GM19238 (cell line): ENCODE measurements around the gene OSBPL2.

Experiments used
- DNase-seq: peaks from one replicate; pipeline ENCODE4 v3.0.0; 2011; ENCODE audit warnings: low spot score; ENCODE audit not compliant: insufficient read length

Gene OSBPL2

DNA sequence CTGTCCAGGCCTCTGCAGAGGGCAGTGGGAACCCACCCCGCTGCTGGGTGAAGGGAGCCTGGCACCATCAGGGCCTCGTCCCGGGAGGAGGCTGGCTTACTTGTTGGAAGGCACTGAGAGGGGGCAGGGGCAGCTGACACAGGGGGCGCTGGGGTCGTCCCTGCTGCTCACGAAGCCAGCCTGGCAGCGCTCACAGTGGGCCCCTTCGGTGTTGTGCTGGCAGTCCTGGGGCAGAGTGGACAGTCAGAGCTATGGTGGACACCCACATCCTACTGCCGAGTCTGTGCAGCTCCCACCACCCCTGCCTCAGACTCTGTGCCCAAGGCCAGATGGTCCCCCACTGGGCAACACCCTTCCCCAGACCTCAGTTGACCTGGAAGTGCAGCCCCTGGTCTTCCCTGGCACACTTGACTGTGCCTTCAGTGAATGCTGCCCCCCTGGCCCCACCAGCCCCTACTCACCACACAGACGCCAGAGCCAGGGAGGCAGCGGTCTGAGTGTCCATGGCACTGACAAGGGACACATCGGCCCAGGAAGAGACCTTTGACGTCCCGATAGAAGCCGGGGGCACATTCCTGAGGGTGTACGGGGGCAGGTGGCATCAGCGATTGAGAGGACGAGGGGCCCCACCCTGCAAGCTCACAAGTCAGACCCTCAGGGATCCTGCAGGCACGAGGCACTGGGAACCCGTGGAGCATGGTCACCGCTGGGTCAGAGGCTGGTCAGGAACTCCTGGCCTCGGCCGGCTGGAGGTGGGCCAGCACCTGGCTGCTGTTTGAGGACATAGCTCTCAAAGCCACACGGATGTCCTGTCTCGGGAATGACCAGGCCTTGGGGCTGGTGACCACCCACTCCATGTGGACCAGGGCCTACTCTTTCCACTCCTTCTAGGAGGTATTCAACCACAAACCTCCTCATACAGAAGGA lies 85.9 kb downstream of the OSBPL2 start:
- DNase-seq = no peak

DNA sequence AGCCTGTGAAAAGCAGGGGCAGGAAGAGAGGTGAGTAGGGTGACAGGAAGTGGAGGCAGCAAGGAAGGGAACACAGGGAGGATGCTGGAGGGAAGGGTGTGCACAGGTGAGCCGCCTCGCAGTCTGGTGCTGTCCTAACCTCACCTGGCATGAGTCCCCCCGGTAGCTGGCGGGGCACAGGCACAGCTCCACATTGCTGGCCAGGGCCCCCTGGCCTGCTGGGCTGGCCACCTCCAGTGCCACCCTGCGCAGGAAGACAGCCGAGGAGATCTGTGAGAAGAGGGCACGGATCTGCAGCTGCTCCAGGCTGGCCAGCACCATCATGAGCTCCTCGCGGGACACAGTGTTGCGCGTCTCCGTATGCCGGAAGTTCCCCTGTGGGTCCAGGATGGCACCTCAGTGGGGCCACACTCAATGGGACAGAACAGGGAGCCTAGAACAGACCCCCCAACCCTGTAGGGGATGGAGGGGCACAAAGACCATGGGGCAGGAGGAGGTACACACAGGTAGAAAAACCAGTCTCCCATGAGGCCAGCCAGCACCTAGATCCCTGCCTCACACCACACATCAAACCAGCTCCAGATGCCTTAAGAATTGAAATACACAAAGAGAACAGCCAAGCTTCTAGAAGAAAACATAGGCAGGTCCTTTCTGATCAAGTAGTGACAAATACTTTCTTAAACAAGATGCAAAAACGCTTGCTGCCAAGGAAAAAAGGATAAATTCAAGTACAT lies 87.0 kb downstream of the OSBPL2 start:
- DNase-seq = no peak

DNA sequence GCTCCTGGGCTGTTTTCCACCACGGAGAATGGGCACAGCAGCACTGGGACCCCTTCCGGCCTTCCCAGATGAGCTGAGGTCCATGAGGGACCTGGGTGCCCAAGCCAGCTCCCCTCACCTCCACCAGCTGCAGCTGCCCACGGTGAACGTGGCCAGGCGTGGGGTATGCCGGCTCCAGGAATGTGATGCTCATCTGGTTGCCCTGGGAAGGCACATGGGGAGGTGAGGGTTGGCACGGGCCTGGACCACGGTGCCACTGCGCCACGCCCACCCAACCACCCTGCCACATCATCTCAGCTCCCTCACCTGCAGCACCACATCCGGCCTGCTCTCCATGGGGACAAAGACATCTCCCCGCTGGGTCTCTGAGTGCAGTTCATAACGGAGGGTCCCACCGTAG lies 88.2 kb downstream of the OSBPL2 start:
- DNase-seq = no peak

DNA sequence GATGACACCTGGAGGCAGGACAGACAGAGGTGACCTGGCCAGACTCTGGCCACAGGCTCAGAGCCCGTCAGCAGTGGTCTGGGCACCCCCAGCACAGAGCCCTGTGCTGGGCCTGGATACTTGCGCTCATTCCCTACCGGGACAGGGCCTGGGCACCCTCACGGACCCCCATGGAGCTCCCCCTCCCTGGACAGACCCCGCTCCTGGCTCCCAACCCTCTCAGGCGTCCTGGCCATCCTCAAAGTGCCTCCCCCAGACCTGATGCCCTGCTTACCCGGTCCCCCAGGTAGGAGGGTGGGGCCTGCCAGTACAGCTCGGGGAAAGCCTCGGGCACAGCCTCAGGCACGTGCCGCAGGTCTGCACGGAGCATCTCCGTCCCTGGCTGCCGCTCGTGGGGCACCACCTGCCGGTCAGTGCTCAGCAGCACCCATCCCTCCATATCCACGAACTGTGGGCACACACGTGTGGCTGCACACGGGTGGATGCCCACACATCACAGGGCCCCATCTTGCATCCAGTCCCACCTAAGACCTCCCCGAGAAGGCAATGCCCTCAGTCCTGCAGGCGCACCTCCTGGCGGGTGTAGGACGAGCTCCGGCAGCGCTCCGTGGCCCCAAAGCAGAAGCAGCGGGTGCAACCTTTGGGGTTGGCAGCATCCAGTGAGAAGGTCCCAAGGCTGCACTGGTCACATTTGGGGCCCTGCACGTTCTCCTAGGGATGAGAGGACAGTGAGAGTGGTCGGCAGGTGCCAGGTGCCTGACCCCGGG lies 88.8 kb downstream of the OSBPL2 start:
- DNase-seq = no peak

DNA sequence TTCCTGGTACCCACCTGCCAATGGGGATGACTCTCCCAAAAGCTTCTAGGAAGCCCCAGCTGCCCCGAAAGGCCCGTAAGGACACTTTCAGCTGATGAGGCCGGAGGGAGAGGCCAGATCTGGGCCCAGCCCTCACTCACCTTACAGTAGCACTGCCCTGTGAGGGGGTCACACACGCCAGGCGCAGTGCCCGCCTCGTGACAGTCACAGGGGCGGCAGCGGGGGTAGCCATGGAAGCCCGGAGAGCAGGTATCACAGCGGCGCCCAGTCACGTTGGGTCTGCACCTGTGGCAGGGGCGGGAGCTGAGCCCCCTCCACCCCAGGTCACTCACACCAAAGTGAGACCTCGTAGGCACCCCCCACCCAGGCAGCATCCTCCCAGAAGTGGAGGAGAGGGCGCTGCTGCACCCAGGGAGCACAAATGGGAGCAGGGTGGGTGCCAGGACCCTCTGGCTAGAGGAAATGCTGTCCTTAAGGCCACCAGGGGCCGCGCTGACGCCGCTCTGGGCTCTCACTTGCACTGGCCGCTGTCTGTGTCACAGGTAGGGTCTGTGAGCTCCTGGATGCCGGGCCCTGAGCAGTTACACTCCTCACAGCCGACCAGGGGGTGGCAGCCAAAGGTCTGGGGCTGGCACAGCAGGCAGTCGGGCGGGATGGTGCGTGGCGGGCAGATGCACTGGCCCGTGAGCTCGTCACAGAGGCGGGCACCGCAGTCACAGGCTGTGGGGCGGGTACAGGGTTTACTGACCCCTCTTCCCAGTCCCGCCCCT lies 89.6 kb downstream of the OSBPL2 start:
- no peak for DNase-seq

DNA sequence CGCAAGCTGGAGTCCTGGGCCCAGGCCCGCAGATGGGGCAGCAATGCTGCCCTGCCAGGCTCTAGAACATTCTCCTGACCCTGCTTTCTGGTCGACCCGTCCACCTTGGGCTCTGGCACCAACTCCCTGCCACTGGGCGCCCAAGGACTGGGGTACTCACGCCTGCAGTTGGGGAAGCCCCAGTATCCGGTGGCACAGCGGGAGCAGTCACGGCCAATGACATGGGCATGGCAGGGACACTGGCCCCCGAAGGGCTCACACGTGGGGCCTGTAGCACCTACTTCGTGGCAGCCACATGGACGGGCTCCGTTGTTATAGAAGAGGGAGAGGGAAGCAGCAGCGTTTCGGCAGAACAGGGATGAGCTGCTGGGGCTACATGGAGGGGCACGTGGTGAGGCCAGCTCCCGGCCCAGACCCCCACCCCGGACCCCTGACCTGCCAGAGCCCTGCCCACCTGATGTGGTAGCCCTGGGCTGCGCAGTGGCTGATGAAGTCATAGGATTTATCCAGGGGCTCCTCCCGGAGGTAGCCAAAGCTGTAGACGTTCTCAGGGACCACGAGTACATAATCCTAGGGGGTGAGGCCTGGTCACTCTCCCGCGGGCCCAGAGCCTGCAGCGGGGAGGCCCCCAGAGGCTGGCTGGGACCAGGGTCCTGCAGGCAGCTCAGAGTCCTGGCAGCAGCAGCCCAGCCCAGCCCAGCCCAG lies 90.5 kb downstream of the OSBPL2 start:
- no peak for DNase-seq

DNA sequence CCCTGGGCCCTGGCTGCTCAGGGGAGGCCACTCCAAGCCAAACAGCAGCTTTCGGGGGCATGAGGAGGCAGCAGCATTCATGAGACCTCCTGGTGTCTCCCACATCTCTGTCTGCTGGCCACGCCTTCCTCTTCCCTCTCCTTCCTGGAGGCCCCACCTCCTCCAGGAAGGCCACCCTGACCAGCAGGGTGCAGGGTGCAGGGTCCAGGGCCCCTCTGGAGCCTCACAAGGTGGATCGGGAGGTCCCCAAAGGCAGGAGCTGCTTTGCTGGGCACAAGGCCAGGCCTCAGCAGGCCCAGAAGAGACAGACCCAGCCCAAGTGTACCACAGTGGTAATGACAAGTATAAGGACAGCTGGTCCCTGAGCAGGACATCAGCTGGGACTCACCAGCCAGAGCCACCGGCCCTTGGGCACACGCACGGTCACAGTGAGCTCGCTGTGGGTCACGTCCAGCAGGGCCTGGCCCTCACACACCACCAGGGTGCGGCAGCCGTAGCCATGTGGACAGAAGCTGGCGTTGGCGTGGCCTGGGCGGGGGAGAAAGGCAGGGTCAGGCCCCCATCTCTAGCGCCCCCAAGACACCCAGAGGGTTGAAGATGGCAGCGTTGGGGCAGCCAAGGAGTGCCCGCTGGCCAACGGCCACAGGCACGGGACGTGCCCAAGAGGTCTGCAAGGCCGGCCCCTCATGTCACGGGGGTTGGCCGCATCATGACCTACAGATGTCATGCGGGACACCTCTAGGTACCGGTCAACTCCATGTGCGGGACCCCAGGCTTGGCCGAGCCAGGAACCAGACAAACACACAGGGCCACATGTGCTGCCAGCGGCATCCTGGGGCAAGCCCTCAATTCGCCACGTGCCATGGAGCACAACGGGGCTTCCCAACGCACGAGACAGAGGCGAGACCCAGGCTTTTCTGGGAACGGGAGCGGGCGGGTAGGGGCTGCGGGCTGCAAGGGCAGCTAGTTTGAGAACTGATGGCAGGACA lies 91.4 kb downstream of the OSBPL2 start:
- DNase-seq = no peak

DNA sequence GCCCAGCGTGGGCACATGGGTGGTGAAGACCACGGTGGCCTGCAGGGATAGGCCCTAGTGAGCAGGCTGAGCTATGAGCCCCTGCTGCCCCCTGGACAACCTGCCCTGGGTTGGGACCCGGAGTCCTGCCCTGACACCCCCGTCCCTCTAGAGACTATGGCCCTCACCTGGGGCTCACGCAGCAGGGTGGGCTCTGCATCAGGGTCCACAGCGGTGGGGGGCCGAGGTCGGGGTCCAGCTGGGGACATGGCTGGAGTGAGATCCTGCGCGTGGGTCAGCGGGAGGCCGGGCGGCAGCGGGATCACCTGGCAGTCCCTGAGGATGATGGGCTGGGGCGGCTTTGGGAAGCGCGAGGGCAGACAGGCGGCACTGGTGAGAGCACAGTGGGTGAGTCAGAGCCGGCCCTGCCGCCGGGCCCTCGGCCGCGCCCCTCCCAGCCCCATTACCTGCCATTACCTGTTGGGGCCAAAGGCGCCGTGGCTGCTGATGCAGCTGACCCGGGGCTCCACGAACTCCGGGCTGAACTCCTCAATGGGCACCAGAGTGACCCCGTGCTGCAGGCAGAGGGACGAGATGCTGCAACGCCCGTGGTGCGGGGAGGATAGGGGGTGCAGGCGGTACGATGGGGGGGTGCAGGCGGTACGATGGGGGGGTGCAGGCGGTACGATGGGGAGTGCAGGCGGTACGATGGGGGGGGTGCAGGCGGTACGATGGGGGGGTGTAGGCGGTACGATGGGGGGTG lies 92.4 kb downstream of the OSBPL2 start:
- DNase-seq = no peak

DNA sequence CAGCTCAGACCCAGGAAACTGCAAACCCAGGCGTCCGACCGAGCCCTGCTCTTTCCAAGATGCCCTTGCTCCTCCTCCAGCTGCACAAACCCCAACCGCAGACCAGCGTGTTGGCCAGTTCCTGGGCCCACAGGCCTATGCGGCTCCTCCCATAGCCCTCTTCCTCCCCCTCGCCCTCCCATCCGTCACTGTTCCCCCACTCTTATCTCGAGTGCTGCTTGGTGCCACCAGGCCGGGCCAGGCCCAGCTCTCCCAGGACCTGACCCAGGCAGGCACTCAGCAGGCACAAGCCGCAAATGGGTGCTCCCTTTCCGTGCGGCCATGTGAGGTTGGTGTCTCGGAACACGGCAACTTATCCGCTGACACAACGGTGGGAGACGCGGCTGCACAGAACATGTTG lies 93.0 kb downstream of the OSBPL2 start:
- no peak for DNase-seq

DNA sequence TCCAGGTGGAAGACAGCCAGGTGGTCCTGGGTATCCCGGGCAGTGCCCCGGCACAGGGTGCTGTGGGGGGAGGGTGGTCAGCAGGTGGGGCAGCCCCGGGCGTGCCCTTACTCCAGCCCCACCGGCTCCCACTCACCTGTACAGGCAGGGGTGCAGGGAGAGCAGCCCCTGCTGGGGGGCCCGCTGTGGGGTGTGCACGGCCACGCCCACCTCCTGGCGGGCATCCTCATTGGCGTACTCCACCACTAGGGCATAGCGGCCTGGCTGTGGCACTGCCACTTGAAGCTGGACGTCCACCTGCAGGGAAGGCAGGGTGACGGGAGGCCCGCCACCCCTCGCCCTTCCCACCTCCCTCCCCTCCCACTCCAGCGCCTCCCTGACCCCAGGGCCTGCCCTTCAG lies 94.1 kb downstream of the OSBPL2 start:
- no peak for DNase-seq

DNA sequence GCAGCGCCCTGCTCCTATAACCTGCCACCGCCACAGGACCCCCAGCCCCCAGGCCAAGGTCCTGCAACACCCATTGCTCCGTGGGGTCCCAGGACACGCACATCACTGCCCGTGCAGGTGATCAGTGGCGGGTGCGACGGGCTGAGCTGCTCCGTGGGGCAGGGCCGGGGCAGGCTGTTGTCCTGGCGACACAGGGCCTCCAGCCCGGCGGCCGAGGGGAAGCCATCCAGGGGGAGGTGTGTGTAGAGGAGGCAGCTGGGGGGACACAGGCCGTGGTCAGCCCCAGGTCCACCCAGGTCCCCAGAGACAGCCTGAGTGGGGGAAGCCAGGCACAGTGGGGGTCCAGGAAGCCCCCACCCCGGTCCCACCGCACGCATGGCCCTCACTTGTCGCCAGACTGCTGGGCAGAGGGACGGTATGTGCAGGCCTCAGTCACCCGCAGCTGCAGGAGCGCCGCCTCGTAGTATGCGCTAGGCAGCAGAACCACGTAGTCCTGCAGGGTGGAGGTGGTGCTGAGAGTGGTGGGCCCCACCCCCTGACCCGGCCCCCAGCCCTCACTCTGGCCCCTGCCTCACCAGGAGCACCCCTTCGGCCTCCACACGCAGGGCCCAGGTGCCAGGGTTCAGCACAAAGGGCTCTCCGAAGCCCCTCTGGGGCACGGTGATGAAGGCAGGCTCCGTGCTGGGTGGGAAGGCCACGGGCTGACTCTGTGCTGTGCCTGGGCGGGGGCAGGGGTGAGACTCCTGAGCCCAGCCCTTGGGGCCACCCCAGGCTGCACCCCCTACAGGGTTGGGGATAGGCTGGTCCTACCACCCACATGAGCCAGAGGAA lies 94.9 kb downstream of the OSBPL2 start:
- DNase-seq = no peak

DNA sequence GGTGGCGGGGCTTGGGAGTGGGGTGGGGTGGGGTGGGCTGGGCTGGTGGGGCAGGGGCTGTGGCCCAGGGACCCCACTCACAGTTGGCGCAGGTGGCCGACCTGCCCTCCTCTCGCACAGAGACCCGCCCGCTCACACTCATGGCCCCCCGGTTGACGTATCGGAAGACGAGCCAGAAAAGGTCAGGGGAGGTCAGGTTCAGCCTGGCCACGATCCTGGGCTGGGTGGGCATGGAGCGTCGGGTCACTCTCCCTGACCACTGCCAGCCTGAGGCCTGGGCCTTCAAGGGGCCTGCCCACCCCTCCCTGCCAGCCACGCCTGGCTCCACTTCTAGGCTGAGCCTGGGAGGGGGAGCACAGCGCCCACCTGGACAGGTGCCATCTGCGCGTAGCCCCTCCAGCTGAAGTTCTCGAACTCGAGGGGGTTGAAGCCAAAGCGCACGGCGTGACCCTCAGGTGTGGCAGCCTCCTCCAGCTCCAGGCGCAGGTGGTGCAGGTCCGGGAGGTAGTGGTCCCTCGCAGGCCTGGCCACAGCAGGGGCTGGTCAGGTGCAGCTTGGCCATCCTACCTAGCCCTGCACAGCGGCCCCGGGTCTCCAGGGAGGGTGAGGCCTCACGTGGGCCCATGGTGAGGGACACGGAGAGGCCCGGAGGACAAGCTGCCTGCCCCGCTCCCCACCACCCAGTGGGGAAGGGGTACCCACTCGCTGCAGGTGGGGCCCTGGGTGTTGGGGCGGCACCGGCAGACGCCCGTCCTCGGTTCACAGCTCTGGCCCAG lies 95.7 kb downstream of the OSBPL2 start:
- no peak for DNase-seq

DNA sequence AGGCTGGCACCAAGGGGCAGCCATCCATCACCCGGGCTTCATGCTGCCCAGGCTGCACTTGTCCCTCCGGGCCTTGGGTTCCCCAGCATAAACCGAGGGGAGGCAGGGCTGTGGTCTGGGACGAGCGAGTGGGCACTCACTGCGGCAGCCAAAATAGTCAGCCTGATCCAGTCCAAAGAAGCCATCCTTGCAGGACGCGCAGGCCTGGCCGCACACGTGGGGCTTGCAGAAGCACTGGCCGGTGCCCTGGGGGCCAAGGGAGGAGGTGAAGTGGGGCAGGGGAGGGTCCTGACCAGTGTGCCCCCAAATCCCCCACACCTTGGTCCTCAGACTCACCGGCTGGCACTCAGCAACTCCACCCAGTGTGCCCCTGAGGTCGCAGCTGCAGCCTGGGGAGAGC lies 96.6 kb downstream of the OSBPL2 start:
- no peak for DNase-seq

DNA sequence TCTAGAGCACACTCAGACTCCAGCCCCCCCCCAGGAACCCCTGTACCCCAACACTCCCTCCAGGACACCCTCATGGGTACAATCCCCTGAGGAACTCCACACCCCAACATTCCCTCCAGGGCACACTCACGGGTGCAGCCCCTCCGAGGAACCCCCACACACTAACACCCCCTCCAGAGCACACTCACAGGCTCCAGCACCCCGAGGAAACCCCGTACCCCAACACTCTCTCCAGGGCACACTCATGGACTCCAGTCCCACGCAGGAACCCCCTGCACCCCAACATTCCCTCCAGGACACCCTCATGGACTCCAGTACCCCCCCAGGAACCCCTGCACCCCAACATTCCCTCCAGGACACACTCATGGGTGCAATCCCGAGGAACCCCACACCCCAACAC lies 97.2 kb downstream of the OSBPL2 start:
- DNase-seq = no peak

DNA sequence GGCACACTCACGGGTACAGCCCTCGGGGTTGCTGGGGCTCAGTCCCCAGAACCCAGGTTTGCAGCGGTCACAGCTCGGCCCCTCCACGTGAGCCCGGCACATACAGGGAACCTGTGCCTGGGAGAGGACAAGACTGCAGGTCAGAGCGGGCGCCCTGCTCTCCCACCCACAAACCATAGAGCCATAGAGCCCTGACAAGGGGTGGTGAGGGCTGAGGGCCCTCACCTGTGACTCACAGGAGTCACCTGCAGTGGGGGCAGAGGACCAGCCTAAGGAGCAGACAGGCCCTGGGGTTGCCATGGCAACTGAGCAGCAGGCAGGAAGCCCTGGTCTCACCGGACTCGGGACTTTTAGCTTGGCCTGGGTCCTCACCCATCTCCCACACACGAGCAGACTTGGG lies 98.0 kb downstream of the OSBPL2 start:
- DNase-seq = no peak

DNA sequence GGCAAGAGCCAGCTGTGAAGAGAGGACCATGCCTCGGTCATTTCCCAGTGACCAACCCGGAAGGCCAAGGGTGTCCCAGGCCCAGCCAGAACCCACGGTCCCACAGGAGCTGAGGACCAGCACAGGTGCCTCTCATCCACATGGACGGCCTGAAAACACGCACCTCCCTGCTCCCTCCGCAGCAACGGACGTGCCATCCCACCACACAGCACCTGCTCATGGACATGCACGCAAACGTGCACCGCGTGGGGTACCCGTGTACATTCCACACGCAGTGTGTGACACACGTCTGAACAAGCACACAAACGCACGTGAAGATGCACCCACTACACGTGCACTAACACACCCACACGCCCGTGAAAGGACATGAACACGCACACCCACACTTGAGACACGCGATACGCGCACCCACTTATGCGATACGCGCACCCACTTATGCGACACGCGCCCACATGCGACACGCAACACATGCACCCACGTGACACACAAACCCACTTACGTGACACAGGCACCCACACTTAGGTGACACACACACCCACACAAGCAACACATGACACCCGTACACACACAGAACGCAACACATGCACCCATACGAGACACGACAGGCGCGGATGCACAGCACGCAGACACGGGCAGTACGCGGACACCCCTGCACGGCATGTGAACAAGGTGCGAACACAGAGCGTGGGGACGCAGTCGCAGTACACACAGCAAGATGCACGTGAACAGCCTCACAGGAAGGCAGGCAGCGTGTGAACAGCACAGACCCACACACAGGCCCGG lies 98.6 kb downstream of the OSBPL2 start:
- no peak for DNase-seq
